GM18498 (cell line): ENCODE results near the gene KLHDC8B.
"Not testable (repeated sequence)": the region's sequence is repeated elsewhere in the genome, so short reads cannot be mapped to it uniquely, and the experiment has no call there.

Source experiments
- ATAC-seq: cut with Tn5 transposase; IDR thresholded peaks from one replicate; pipeline ENCODE4 v1.9.1; 2021; ENCODE audit warnings: mild to moderate bottlenecking, moderate library complexity; ENCODE audit not compliant: unreplicated experiment

The KLHDC8B gene

DNA sequence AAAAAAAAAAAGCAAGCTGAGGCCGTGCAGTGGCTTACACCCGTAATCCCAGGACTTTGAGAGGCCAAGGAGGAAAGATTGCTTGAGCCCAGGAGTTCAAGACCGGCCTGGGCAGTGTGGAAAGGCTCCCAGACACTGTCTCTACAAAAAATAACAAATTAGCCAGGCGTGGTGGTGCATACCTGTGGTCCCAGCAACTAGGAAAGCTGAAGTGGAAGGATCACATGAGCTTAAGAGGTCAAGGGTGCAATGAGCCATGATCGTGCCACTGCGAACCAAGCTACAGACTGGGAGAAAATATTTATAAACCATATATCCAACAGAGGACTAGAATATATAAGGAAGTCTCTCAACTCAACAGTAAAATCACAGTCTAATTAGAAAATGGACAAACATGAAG lies 10.0 kb downstream of the KLHDC8B start:
- ATAC-seq: no peak

DNA sequence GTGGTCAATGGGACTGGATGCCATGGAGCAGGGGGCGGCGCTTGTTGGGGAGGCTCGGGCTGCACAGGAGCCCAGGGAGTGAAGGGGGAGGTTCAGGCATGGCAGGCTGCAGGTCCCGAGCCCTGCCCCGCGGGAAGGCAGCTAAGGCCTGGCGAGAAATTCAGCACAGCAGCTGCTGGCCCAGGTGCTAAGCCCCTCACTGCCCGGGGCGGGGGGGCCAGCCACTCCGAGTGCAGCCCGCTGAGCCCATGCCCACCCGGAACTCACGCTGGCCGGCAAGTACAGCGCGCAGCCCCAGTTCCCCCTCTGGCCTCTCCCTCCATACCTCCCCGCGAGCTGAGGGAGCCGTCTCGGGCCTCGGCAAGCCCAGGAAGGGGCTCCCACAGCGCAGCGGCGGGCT lies 11.3 kb downstream of the KLHDC8B start:
- ATAC-seq: no peak

DNA sequence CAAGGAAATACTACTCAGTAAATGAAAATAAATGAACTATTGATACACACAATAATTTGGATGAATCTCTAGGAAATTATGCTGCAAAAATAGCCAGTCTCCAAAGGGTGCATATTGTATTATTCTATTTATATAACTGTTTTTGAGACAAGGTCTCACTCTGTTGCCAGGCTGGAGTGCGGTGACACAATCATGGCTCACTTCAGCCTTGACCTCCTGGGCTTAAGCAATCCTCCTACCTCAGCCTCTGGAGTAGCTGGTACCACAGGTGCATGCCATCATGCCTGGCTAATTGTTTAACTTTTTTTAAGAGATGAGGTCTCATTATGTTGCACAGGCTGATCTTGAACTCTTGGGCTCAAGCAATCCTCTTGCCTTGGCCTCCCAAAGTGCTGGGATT lies 12.5 kb downstream of the KLHDC8B start:
- ATAC-seq: no peak

DNA sequence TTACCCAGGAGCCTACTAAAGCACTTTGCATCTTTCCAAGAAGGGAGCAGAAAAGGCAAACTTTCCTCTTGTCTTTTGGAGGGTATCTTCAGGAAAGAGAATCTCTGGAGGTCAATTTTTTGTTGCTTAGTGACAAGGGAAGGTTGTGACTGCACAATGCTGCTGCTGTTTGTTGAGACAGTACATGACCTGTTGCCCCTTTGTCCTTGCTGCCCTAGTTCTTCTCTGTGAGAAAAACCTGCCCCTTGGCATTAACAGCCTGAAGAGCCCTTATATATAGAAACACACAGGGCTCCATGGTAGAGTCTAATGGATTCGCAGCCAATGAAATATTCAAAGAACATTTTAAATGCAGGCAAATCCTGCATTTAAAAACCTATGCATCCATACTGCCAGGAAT lies 20.3 kb downstream of the KLHDC8B start:
- ATAC-seq: no peak

DNA sequence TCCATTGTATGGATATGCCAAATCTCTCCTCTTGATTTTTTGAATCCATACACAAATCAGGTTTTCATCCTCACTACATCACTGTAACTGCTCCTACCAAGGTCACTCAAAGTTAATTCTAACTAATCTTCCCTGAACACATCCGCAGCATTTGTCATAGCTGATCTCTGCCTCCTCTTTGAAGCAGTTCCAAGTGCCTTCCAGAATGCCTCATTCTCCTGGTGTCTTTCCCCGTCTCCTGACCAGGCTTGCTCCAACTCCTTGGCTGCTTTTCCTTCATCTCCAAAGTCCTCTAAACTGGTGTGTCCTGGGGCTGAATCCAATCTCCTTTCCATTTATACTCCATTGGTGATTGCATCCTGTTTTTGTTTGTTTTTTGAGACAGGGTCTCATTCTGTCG lies 26.8 kb downstream of the KLHDC8B start:
- no peak for ATAC-seq

DNA sequence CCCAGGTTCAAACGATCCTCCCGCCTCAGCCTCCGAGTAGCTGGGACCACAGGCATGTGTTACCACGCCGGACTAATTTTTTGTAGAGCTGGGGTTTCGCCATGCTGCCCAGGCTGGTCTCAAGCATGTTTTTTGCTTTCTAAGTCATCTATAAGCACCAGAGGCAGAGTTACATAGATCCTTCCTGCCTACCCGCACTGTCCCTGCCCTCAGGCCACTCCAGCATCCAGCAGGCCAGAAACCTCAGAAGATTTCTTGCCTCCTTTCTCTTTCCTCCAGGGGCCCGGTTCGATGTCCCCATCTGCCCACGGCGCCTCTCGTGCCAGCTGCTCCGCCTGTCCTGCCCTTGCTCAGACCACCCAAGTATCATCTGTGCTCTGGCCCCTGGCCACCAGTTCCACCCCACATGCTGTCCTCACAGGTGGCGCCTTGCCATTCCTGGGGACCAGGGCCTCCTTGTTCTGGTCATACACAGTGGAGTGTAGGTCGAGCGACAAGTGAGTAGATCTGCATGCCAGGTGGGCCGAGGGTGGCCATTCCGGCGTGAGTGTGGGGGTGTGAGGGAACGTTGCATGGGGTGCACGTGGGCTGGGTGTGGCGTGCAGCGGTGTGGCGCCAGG lies 27.3 kb downstream of the KLHDC8B start:
- ATAC-seq: no peak

DNA sequence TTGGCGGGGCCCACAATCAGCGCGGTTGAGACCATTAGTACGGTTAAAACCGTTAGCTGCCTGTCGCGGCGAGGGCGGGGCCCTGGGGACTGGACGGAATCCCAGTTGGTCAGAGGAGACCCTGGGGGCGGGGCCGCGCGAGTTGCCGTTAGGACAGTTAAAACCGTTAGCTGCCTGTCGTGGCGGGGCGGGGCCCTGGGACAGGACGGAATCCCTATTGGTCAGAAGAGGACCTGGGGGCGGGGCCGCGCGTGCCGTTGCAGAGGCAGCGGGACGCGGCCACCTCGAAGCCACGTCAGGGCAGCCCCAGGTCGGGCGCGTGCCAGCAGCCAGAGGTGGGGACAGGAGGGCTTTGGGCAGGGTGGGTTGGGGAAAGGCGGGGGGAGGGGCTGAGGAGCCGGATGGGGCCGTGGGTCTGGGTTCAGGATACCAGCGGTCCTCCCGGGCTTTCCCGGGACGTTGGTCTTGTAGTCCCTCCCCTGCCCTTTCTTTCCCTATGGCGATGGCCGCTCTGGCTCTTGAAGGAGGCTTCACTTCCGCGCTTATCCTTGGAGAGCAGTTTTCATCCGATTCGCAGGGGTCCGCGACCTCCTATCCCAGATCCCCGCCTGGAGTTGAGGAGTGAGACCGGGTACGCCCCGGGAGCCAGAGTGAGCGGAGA lies 28.0 kb downstream of the KLHDC8B start:
- ATAC-seq: no peak

DNA sequence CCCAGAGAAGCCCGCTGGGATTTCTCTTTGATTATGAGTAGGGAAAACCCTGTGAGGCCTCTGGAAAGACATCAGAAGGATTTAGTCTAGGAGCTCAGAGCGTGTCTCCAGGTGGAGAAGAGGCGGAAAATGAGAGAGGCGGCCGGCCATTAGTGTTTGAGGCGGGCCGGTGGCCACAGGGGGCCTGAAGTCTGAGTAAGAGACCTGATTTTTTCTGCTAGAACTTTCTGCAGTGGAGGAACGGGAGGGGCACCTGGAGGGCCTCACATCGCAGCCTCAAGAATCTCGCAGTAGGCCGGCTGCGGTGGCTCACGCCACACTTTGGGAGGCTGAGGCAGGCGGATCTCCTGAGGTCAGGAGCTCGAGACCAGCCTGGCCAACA lies 28.5 kb downstream of the KLHDC8B start:
- ATAC-seq: no peak

DNA sequence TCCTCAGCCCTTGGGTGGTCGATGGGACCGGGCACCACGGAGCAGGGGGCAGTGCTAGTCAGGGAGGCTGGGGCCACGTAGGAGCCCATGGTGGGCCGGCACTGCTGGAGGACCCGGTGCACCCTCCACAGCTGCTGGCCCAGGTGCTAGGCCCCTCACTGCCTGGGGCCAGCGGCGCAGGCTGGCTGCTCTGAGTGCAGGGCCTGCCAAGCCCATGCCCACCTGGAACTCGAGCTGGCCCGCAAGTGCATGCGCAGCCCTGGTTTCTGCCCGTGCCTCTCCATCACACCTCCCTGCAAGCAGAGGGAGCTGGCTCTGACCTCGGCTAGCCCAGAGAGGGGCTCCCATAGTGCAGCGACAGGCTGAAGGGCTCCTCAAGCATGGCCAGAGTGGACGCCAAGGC lies 42.1 kb downstream of the KLHDC8B start:
- ATAC-seq: no peak

DNA sequence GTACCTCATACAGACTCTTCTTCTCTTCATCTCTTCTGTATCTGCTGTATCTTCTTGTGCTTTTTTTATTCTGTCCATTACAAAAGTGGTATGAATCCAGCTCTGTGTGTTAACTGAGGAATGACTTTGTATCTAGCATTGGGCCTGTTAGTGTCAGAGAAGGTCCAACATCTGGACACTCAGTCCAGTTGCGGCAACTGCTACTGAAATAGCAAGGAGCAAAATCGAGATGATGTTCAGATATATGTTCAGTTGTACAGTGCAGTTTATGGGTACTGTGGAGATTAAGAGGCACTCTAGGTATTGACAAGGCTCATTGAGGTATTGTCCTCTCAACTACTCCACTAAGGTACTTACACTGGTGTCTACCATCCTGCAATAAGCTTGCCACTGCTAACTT lies 42.6 kb downstream of the KLHDC8B start:
- ATAC-seq: no peak

DNA sequence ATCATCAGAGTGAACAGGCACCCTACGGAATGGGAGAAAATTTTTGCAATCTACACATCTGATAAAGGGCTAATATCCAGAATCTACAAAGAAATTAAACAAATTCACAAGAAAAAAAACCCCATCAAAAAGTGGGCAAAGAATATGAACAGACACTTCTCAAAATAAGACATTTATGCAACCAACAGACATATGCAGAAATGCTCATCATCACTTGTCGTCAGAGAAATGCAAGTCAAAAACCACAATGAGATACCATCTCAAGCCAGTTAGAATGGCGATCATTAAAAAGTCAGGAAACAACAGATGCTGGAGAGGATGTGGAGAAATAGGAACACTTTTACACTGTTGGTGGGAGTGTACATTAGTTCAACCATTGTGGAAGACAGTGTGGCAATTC lies 45.3 kb downstream of the KLHDC8B start:
- ATAC-seq: not testable (repeated sequence)

DNA sequence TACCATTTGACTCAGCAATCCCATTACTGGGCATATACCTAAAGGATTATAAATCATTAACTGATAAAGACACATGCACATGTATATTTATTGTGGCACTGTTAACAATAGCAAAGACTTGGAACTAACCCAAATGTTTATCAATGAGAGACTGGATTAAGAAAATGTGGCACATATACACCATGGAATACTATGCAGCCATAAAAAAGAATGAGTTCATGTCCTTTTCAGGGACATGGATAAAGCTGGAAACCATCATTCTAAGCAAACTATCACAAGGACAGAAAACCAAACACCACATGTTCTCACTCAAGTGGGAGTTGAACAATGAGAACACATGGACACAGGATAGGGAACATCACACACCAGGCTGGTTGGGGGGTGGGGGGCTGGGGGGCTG lies 45.7 kb downstream of the KLHDC8B start:
- not testable (repeated sequence) for ATAC-seq

DNA sequence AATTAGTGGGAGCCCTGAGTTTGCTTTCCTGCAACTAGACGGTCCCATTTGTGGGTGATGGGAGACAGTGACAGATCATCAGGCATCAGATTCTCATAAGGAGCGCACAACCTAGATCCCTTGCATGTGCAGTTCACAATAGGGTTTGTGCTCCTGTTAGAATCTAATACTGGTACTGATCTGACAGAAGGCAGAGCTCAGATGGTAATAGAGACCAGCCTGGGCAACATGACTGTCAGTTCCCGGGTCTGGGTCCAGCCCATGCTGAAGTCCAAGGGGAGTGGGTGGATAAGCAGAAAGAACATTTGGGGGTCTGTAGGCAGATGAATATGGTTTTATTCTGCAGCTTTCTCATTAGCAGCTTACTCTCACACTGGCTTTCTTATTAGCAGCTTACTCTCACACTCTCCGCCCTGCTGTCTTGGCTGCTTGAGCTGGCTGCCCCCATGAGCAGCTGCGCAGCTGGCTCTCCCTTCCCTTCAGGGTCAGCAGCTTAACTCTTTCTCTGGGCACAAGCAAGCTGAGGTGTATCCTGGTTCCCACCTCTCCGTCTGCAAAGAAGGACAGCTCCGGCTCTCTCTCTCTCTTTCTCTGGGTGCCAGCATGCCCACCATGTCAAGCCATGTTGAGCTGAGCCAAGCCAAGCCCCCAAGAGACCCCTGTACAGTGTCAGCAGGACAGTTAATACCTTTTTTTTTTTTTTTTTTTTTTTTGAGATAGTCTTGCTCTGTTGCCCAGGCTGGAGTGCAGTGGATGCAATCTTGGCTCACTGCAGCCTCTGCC lies 46.5 kb downstream of the KLHDC8B start:
- no peak for ATAC-seq

DNA sequence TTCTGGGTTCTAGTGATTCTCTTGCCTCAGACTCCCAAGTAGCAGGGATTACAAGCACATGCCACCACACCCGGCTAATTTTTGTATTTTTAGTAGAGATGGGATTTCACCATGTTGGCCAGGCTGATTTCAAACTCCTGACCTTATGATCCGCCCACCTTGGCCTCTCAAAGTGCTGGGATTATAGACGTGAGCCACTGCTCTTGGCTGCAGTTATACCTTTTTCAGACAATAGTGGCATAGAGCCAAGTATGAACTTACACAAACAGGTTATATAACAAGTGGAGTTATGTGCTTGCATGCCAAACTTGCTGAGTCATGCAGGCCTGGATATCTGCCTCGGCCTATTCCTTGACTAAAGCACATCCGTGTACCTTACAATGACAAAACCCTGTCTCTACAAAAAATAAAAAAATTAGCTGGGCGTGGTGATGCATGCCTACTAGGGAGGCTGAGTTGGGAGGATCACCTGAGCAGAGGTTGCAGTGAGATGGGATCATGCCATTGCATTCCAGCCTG lies 47.1 kb downstream of the KLHDC8B start:
- ATAC-seq: not testable (repeated sequence)

DNA sequence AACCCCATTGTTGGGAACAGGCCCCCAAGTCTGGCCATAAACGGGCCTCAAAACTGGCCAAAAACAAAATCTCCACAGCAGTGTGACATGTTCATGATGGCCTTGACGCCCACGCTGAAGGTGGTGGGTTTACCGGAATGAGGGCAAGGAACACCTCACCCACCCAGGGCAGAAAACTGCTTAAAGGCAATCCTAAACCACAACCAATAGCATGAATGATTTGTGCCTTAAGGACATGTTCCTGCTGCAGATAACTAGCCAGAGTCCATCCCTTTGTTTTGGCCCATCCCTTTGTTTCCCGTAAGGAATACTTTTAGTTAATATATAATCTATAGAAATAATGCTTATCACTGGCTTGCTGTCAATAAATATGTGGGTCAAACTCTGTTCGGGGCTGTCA lies 47.7 kb downstream of the KLHDC8B start:
- no peak for ATAC-seq

DNA sequence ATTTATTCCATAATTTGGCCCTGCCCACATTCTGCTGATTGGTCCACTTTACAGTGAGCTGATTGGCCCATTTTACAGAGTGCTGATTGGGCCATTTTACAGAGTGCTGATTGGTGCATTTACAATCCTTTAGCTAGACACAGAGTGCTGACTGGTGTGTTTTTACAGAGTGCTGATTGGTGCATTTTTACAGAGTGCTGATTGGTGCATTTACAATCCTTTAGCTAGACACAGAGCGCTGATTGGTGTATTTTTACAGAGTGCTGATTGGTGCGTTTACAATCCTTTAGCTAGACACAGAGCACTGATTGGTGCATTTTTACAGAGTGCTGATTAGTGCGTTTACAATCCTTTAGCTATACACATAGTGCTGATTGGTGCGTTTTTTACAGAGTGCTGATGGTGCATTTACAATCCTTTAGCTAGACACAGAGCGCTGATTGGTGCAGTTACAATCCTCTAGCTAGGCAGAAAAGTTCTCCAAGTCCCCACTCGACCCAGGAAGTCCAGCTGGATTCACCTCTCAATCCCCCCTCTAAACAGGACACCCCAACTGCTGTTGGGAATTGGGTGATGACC lies 49.7 kb downstream of the KLHDC8B start:
- not testable (repeated sequence) for ATAC-seq

DNA sequence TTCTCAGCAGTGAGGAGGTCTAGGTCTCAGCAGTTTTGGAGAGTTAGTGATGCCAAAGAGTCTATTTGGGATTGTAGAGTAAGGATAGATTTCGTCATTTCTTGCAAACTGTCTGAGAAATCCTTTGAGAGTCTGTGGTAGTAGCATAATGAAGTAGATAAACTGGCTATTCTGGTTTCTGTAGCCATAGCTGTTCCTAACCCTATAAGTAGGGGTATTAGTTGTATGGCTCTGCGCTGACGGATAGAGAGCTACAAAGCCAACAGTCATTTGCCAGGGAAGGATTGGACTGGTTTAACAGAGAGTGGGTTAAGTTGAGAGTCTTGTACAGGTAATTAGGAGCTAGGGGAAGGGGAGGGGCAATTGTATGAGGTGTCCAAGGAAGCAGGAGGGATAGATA lies 50.6 kb downstream of the KLHDC8B start:
- ATAC-seq: no peak
